Progenitor cell of endocrine pancreas (in vitro differentiated cells): ENCODE measurements around the gene ERCC5. TPM values are rescaled to one million over a fixed set of nuclear protein-coding genes. Genes with fewer than 3 reads are reported as not detected.

ENCODE experiments used
- DNase-seq: peaks from one replicate; pipeline ENCODE4 v3.0.0; 2021; ENCODE audit warnings: low spot score; ENCODE audit not compliant: unreplicated experiment
- H3K27ac Mint-ChIP-seq: 2 replicates; pipeline ENCODE4 v1.8.0; 2021; ENCODE audit warnings: mild to moderate bottlenecking, moderate library complexity, mixed read lengths
- H3K27me3 Mint-ChIP-seq: 2 replicates; pipeline ENCODE4 v1.8.0; 2021; ENCODE audit warnings: mixed read lengths
- H3K36me3 Mint-ChIP-seq: 2 replicates; pipeline ENCODE4 v1.8.0; 2022; ENCODE audit warnings: mixed read lengths; ENCODE audit not compliant: insufficient read depth
- H3K4me1 Mint-ChIP-seq: 2 replicates; pipeline ENCODE4 v1.8.0; 2021; ENCODE audit warnings: low read depth, mixed read lengths
- H3K4me3 Mint-ChIP-seq: 2 replicates; pipeline ENCODE4 v1.8.0; 2021; ENCODE audit warnings: low read depth, mild to moderate bottlenecking, moderate library complexity, mixed read lengths
- H3K9me3 Mint-ChIP-seq: 2 replicates; pipeline ENCODE4 v1.8.0; 2021; ENCODE audit warnings: low read depth, mixed read lengths
- CTCF ChIP-seq: fragments of 200-600 bp; sonication (generic); IDR thresholded peaks from one replicate; pipeline ENCODE4 v1.5.0; 2021; ENCODE audit warnings: antibody characterized with exemption, mild to moderate bottlenecking; ENCODE audit not compliant: unreplicated experiment
- total RNA-seq: library from RNA; stranded (reverse); gene quantifications from 2 replicates; pipeline ENCODE4 v1.2.1, GENCODE V29; 2021

ERCC5 gene
- total RNA-seq, 1 donor from 2014 or later, result 48.1 TPM

- no peak overlapping the region for H3K4me3 Mint-ChIP-seq
- DNase-seq, result no peak
- TF ChIP-seq CTCF, result no peak
Measured at GRCh38 chr13:102825921-102826706, 19.7 kb upstream of the ERCC5 start.

GRCh38 chr13:102830646-102831045 is 15.2 kb upstream of the ERCC5 start:
- Mint-ChIP-seq H3K27me3 (no peaks in the 10 kb centered on the region), H3K27ac (no peak overlapping the region), H3K4me1 (no peaks in the 10 kb centered on the region), H3K9me3 (no peaks in the 10 kb centered on the region), H3K36me3 (peaks cover 4% of the 10 kb centered on the region), H3K4me3 (no peak overlapping the region)
- TF ChIP-seq CTCF, result no peak
- no peak for DNase-seq

More at GRCh38 chr13:102825921-102826706, 19.7 kb upstream of the ERCC5 start:
- H3K9me3 Mint-ChIP-seq, result no peaks in the 10 kb centered on the region
- H3K27me3 Mint-ChIP-seq, result no peaks in the 10 kb centered on the region
- peaks cover 13% of the 10 kb centered on the region for H3K36me3 Mint-ChIP-seq
- H3K4me1 Mint-ChIP-seq, result no peaks in the 10 kb centered on the region
- no peak overlapping the region for H3K27ac Mint-ChIP-seq

GRCh38 chr13:102836471-102836870 is 9.4 kb upstream of the ERCC5 start:
- no peak for TF ChIP-seq CTCF
- H3K4me1 Mint-ChIP-seq, result no peaks in the 10 kb centered on the region
- peaks cover 13% of the 10 kb centered on the region for H3K36me3 Mint-ChIP-seq
- no peak for DNase-seq
- no peaks in the 10 kb centered on the region for H3K27me3 Mint-ChIP-seq
- H3K27ac Mint-ChIP-seq, result no peak overlapping the region
- H3K4me3 Mint-ChIP-seq, result no peak overlapping the region
- no peaks in the 10 kb centered on the region for H3K9me3 Mint-ChIP-seq

GRCh38 chr13:102838273-102838672 is 7.6 kb upstream of the ERCC5 start:
- Mint-ChIP-seq H3K27me3 (no peaks in the 10 kb centered on the region), H3K27ac (no peak overlapping the region), H3K4me3 (no peak overlapping the region), H3K36me3 (peaks cover 13% of the 10 kb centered on the region), H3K9me3 (no peaks in the 10 kb centered on the region), H3K4me1 (no peaks in the 10 kb centered on the region)
- no peak for DNase-seq
- TF ChIP-seq CTCF, result no peak

- no peaks in the 10 kb centered on the region for H3K27me3 Mint-ChIP-seq
- H3K4me3 Mint-ChIP-seq, result no peak overlapping the region
- no peaks in the 10 kb centered on the region for H3K9me3 Mint-ChIP-seq
- no peak overlapping the region for H3K27ac Mint-ChIP-seq
- no peaks in the 10 kb centered on the region for H3K4me1 Mint-ChIP-seq
- no peak for TF ChIP-seq CTCF
- peaks cover 13% of the 10 kb centered on the region for H3K36me3 Mint-ChIP-seq
- DNase-seq, result no peak
Measured at GRCh38 chr13:102838982-102839381, 6.8 kb upstream of the ERCC5 start.
